Pancreas (tissue), 10 donors: ENCODE measurements around the gene BARX2. TPM values are rescaled to one million over a fixed set of nuclear protein-coding genes. Genes with fewer than 3 reads are reported as not detected.

Source experiments
- ATAC-seq, 4 donors: fragments of 200-7000 bp; cut with Tn5 transposase; one replicate each; pipeline versions ENCODE4 v1.8.0 to v1.9.1; 2020; ENCODE audit warnings: mild to moderate bottlenecking in 4 of 4, moderate library complexity in 4 of 4
- DNase-seq, 6 donors: peaks; one replicate each; pipeline ENCODE4 v3.0.0-alpha.2; 2020
- FAIRE-seq: peaks from 2 replicates; lab custom pipeline; 2012; peaks lifted over from hg19 to GRCh38; lab: Jason Lieb, UNC
- H3K27ac ChIP-seq, 4 donors: fragments of 200-600 bp; sonication (generic); 1 replicate in 3 of 4; 2 replicates in 1 of 4; pipeline versions ENCODE4 v1.5.0 to v1.8.0; 2020
- H3K27me3 ChIP-seq, 4 donors: fragments of 200-600 bp; one replicate each; pipeline ENCODE4 v1.8.0; 2021
- H3K36me3 ChIP-seq, 3 donors: fragments of 200-600 bp; sonication (generic) in 1 of 3; one replicate each; pipeline versions ENCODE4 v1.5.0 to v1.8.0; 2020 to 2021
- H3K4me1 ChIP-seq, 3 donors: fragments of 200-600 bp; one replicate each; pipeline ENCODE4 v1.8.0; 2021
- H3K4me3 ChIP-seq, 4 donors: fragments of 200-600 bp; sonication (generic) in 2 of 4; one replicate each; pipeline versions ENCODE4 v1.5.0 to v1.8.0; 2020 to 2021
- H3K9me3 ChIP-seq, 4 donors: fragments of 200-600 bp; one replicate each; pipeline ENCODE4 v1.8.0; 2021
- WGBS, 2 donors: extraction: QIAGEN DNeasy Blood & Tissue Kit; methylation state at CpG; one replicate each; pipeline ENCODE4 v1.1.7; 2013; 5-methylcytosine and 5-hydroxymethylcytosine counted together
- intact Hi-C, 3 donors: fragments of 100-400 bp; cut with DNase I; formaldehyde crosslinking; loops; one replicate each; pipeline versions ENCODE4 v1.11.1 to v1.14.2; 2022
- polyA plus RNA-seq, 2 donors: library from polyadenylated mRNA; stranded (reverse); fragments of 200-250 nt; gene quantifications; one replicate each; pipeline ENCODE4 v1.2.3, GENCODE V29; 2013
- total RNA-seq, 6 donors: library from RNA; stranded (reverse); fragmentation: NEBNext Ultra II Directional in 4 of 6; extraction: Animal tissue kit (Norgen Biotek cat#: 25700) in 4 of 6; gene quantifications; one replicate each; pipeline versions ENCODE4 v1.2.1 to v1.2.4, GENCODE V29; 2021 to 2023
- TF ChIP-seq, protein P1 (sequence below), 4 donors: fragments of 200-600 bp; sonication (generic) in 3 of 4; IDR thresholded peaks; one replicate each; pipeline versions ENCODE4 v1.5.0 to v1.8.0; 2021; ENCODE audit warnings: antibody characterized with exemption in 4 of 4
- donor health status: healthy with polysubstance abuse.
- donor health status: DM: no; HTN: no; CAD: no; lungs with moderate emphysema.
- donor health status: DM: no; HTN: no; CAD: no.
- donor health status: control.
- donor health status: control.
- donor health status: Bipolar disorder and iron deficiency.
- donor health status: DM: yes; HTN: yes; CAD: no.
- donor health status: DM: no; HTN: no; CAD: no.
- donor health status: DM: no; HTN: no; CAD: no.
- donor health status: DM: yes; HTN: yes; CAD: no.

BARX2 gene
- total and polyA plus RNA-seq, 8 donors = 3.8 to 9.9 (median 5.2) TPM

DNA sequence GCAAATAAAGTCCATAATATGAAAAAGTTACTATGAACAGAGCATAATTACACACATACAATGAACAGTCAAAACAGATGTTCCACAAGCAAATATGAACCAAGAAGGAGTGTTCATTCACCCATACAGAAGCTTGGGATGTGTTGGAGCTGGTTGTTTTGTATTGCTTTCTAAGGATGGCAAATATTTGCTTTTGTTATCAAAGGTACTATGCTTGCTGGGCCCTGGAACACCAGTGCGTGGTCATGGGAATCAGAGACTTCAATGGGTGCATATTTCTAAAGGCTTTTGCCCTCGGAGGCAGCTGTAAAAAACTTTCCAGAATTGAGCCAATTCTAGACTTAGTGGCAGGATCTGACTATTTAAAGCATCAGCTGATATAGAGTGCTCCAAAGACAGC lies 85.1 kb downstream of the BARX2 start:
- no peak for FAIRE-seq
- Histone ChIP-seq H3K9me3 (no peaks in the 10 kb centered on the region), H3K4me3 (no peak overlapping the region), H3K36me3 (no peaks in the 10 kb centered on the region), H3K4me1 (no peaks in the 10 kb centered on the region), H3K27me3 (peaks cover 0 to 3% (median 0%) of the 10 kb centered on the region in 4 donors), H3K27ac (no peak overlapping the region)
- TF ChIP-seq, protein P1, sequence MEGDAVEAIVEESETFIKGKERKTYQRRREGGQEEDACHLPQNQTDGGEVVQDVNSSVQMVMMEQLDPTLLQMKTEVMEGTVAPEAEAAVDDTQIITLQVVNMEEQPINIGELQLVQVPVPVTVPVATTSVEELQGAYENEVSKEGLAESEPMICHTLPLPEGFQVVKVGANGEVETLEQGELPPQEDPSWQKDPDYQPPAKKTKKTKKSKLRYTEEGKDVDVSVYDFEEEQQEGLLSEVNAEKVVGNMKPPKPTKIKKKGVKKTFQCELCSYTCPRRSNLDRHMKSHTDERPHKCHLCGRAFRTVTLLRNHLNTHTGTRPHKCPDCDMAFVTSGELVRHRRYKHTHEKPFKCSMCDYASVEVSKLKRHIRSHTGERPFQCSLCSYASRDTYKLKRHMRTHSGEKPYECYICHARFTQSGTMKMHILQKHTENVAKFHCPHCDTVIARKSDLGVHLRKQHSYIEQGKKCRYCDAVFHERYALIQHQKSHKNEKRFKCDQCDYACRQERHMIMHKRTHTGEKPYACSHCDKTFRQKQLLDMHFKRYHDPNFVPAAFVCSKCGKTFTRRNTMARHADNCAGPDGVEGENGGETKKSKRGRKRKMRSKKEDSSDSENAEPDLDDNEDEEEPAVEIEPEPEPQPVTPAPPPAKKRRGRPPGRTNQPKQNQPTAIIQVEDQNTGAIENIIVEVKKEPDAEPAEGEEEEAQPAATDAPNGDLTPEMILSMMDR (IDR thresholded peaks at IDR 0.05) = no peak
- 7 to 18% methylated on average over 2 of the region's 2 CpGs for WGBS, 2 donors
- peak; percentile 36 to 83 (median 70) for ATAC-seq
- intact Hi-C loops = no loop called here
- DNase-seq = no peak

DNA sequence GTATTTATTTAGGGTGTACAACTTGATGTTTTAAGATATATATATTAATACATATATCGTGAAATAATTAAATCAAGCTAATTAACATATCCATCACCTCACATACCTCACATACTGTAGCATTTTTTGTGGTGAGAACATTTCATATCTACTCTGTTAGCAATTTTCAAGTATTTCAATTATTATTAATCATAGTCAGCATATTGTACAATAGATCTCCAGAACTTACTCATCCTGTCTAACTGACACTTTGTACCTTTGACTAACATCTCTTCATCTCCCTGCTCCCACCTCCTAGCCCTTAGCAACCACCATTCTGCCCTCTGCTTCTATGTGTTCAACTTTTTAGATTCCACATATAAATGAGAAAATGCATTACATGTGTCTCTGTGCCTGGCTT lies 108.4 kb downstream of the BARX2 start:
- no peak for DNase-seq
- Histone ChIP-seq H3K9me3 (no peaks in the 10 kb centered on the region), H3K27ac (no peak overlapping the region), H3K36me3 (no peaks in the 10 kb centered on the region), H3K4me3 (no peak overlapping the region), H3K4me1 (no peaks in the 10 kb centered on the region), H3K27me3 (no peaks in the 10 kb centered on the region)
- ATAC-seq = no peak
- intact Hi-C loops = no loop called here
- no peak for FAIRE-seq
- 66 to 85% methylated on average over 1 of the region's 1 CpG for WGBS, 2 donors
- TF ChIP-seq, protein P1 (IDR thresholded peaks at IDR 0.05) = no peak

DNA sequence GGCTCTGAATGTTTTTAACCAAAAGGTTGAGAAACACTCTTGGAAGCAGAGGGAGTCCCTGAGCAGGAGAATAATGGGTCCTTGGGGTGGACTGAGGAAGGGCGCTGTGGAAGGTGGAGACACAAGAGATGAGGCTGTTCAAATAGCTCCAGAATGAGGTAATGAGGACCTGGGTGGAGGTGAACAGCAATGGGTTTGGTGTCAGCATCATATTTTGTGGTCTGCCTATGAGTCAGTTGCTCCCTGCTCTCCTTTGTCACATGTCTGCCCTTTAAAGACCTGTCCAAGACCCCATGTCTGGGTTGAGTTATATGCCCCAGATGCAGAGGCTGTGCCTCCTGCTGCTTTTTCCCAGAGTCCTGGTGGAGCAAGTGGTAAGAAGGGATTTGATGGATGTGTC lies 113.6 kb downstream of the BARX2 start:
- intact Hi-C loops = no loop called here

DNA sequence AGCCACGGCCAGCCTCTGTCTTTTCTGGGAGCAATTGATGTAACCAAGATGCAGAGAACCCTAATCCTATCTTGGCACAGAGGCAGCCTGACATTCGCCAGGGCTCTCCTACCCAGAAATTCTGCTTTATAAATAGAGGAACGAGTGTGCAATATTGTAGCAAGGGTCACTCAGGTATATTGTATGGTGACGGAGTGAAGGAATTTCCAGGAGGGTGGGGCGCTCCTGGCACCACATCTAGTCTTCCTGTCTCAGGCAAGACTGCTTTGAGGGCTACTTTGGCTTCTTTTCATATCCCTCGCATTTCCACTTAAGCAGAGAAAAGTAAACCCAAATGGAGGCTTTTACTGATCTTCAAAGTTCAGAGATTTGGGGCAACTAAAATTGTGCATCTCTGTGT lies 114.4 kb downstream of the BARX2 start:
- Histone ChIP-seq H3K36me3 (no peaks in the 10 kb centered on the region), H3K4me3 (no peak overlapping the region), H3K27me3 (no peaks in the 10 kb centered on the region), H3K27ac (no peak overlapping the region), H3K9me3 (no peaks in the 10 kb centered on the region), H3K4me1 (no peaks in the 10 kb centered on the region)
- DNase-seq (no peak), ATAC-seq (no peak), FAIRE-seq (no peak)
- TF ChIP-seq, protein P1 (IDR thresholded peaks at IDR 0.05) = no peak
- intact Hi-C loops = no loop called here
- 54% methylated on average over 6 of the region's 6 CpGs for WGBS, 2 donors

More for the DNA sequence above, 113.6 kb downstream of the BARX2 start:
- WGBS, 2 donors = 63 to 74% methylated on average over 1 of the region's 1 CpG
- TF ChIP-seq, protein P1 (IDR thresholded peaks at IDR 0.05) = no peak
- FAIRE-seq (no peak), ATAC-seq (no peak), DNase-seq (no peak)
- no peaks in the 10 kb centered on the region for H3K9me3 ChIP-seq
- no peaks in the 10 kb centered on the region for H3K4me1 ChIP-seq
- H3K4me3 ChIP-seq = no peak overlapping the region
- H3K36me3 ChIP-seq = no peaks in the 10 kb centered on the region
- H3K27me3 ChIP-seq = no peaks in the 10 kb centered on the region
- H3K27ac ChIP-seq = no peak overlapping the region

DNA sequence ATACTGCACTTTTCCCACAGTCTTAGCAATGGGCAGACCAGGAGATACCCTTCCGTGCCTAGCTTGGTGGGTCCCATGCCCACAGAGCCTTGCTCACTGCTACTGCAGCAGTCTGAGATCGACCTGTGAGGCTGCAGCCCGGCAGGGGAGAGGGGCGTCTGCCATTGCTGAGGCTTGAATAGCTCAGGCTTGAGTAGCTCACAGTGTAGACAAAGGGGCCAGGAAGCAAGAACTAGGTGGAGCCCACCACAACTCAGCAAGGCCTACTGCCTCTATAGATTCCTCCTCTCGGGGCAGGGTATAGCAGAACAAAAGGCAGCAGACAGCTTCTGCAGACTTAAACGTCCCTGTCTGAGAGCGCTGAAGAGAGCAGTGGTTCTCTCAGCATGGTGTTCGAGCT lies 118.1 kb downstream of the BARX2 start:
- no peaks in the 10 kb centered on the region for H3K4me1 ChIP-seq
- H3K27ac ChIP-seq = no peak overlapping the region
- TF ChIP-seq, protein P1 (IDR thresholded peaks at IDR 0.05) = no peak
- H3K36me3 ChIP-seq = no peaks in the 10 kb centered on the region
- 78 to 91% methylated on average over 8 of the region's 8 CpGs for WGBS, 2 donors
- FAIRE-seq (no peak), DNase-seq (peak in 1 of 6 donors; percentile 38), ATAC-seq (no peak)
- intact Hi-C loops = no loop called here
- H3K9me3 ChIP-seq = no peaks in the 10 kb centered on the region
- no peaks in the 10 kb centered on the region for H3K27me3 ChIP-seq
- no peak overlapping the region for H3K4me3 ChIP-seq

Other genes with a start within 250 kb of the BARX2 start
- 10 to 100 TPM; 16.9 to 36.6 (median 22.9) TPM for gene ARHGAP32, start 183.5 kb upstream of the BARX2 start, total RNA-seq
- gene ARHGAP32, start 183.5 kb upstream of the BARX2 start, polyA plus RNA-seq = 1 to 10 TPM; 5.0 to 8.6 TPM